ACHN (cell line): ENCODE results near the gene TCF4.

Experiments used
- DNase-seq: peaks from one replicate; pipeline ENCODE4 v3.0.0-alpha.2; 2015
- in situ Hi-C: cut with HindIII; loops from 2 replicates; pipeline ENCODE4 v1.10.0; 2017; ENCODE audit warnings: low sequenced_read_pairs, low pct_ligation_motif_present, low pct_unique_long_range_greater_than_20kb

The TCF4 gene

GRCh38 chr18:55280503-55280902, 307.5 kb downstream of the TCF4 start:
- in situ Hi-C loops: no loop called here
- no peak for DNase-seq

GRCh38 chr18:55275039-55275901, 312.7 kb downstream of the TCF4 start:
- DNase-seq: peak; percentile 78
- in situ Hi-C loops: no loop called here

GRCh38 chr18:55272510-55273243, 315.3 kb downstream of the TCF4 start:
- peak; percentile 82 for DNase-seq
- in situ Hi-C loops: no loop called here

GRCh38 chr18:55269622-55270021, 318.4 kb downstream of the TCF4 start:
- in situ Hi-C loops: no loop called here
- no peak for DNase-seq

- in situ Hi-C loops: no loop called here
- no peak for DNase-seq
Measured at GRCh38 chr18:55268628-55269275, 319.2 kb downstream of the TCF4 start.

- in situ Hi-C loops: no loop called here
- DNase-seq: no peak
Measured at GRCh38 chr18:55268151-55268601, 319.8 kb downstream of the TCF4 start.

- in situ Hi-C loops: no loop called here
- no peak for DNase-seq
Measured at GRCh38 chr18:55266981-55267380, 321.0 kb downstream of the TCF4 start.

GRCh38 chr18:55265984-55266383, 322.0 kb downstream of the TCF4 start:
- in situ Hi-C loops: no loop called here

GRCh38 chr18:55265130-55265675, 322.8 kb downstream of the TCF4 start:
- no peak for DNase-seq

More at GRCh38 chr18:55265984-55266383, 322.0 kb downstream of the TCF4 start:
- DNase-seq: no peak

GRCh38 chr18:55264108-55264507, 323.9 kb downstream of the TCF4 start:
- no peak for DNase-seq
- in situ Hi-C loops: no loop called here

More at GRCh38 chr18:55265130-55265675, 322.8 kb downstream of the TCF4 start:
- in situ Hi-C loops: no loop called here

- in situ Hi-C loops: no loop called here
- no peak for DNase-seq
Measured at GRCh38 chr18:55262021-55262560, 325.9 kb downstream of the TCF4 start.

GRCh38 chr18:55261253-55261652, 326.7 kb downstream of the TCF4 start:
- in situ Hi-C loops: no loop called here
- DNase-seq: no peak

- DNase-seq: no peak
- in situ Hi-C loops: no loop called here
Measured at GRCh38 chr18:55258088-55258487, 329.9 kb downstream of the TCF4 start.

- DNase-seq: no peak
- in situ Hi-C loops: no loop called here
Measured at GRCh38 chr18:55256929-55257289, 331.1 kb downstream of the TCF4 start.

- peak; percentile 75 for DNase-seq
- in situ Hi-C loops: no loop called here
Measured at GRCh38 chr18:55256226-55256928, 331.6 kb downstream of the TCF4 start.

GRCh38 chr18:55253814-55254213, 334.2 kb downstream of the TCF4 start:
- DNase-seq: no peak
- in situ Hi-C loops: no loop called here

GRCh38 chr18:55252901-55253300, 335.1 kb downstream of the TCF4 start:
- in situ Hi-C loops: no loop called here
- no peak for DNase-seq

- DNase-seq: no peak
- in situ Hi-C loops: no loop called here
Measured at GRCh38 chr18:55252053-55252675, 335.8 kb downstream of the TCF4 start.
